ENCODE measurements around the gene DNM3. TPM values are rescaled to one million over a fixed set of nuclear protein-coding genes. Genes with fewer than 3 reads are reported as not detected.

The DNM3 gene
- polyA plus RNA-seq, 3 donors: 0.15 TPM; not detected in 2

DNA sequence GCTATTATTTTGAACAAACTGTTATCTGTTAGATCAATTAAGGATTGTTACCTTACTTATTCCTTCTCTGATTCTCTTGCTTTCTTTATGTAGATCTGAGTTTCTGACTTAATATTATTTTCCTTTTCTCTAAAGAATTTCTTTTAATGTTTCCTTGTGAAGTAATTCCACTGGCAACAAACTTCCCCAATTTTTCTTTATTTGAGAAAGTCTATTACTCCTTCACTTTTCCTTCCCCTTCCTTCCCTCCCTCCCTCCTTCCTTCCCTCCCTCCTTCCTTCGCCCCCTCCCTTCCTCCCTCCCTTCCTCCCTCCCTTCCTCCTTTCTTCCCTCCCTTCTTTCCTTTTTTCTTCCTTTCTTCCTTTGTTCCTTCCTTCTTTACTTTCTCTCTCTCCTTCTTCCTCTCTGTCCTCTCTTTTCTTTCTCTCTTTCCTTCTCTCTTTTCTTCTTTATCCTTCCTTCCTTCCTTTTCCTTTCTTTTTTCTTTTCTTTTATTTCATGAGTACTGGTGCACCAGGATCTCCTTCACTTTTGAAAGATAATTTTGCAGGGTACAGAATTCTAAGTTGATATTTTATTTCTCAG lies 177.5 kb downstream of the DNM3 start:
- TF ChIP-seq CTCF (IDR thresholded peaks at IDR 0.05): no peak
- Mint-ChIP-seq H3K4me1 (no peaks in the 10 kb centered on the region), H3K27ac (peak overlapping the region in 1 of 7 donors; percentile 38), H3K9me3 (peaks cover 0 to 8% (median 2%) of the 10 kb centered on the region in 7 donors), H3K27me3 (ENCODE audit: low read depth in 3 of 3) (peaks cover 0 to 2% (median 0%) of the 10 kb centered on the region in 3 donors), H3K4me3 (no peak overlapping the region), H3K36me3 (no peaks in the 10 kb centered on the region)
- intact Hi-C loops (cut with micrococcal nuclease): no loop called here
- Histone ChIP-seq H3K27ac (ENCODE audit: low read depth in 1 of 2, low read length in 2 of 2) (no peak overlapping the region), H3K9ac (ENCODE audit: insufficient read depth, low read length, poor library complexity, severe bottlenecking) (no peak overlapping the region), H3K9me3 (replicated peaks in 1 of 2; ENCODE audit: control insufficient read depth in 1 of 2, insufficient read depth in 1 of 2, low read length in 2 of 2) (no peaks in the 10 kb centered on the region), H2AFZ (ENCODE audit: insufficient read depth, low read depth, low read length, poor library complexity, severe bottlenecking) (no peak overlapping the region), H3K27me3 (ENCODE audit: control insufficient read depth in 2 of 2, insufficient read depth in 2 of 2, low read length in 2 of 2) (no peaks in the 10 kb centered on the region), H3K4me2 (replicated peaks; ENCODE audit: extremely low read depth, low read length, poor library complexity, severe bottlenecking) (no peak overlapping the region), H3K4me3 (replicated peaks in 1 of 3; ENCODE audit: low read depth in 2 of 3, low read length in 3 of 3) (no peak overlapping the region), H3K79me2 (ENCODE audit: insufficient read depth, low read length) (no peaks in the 10 kb centered on the region), H4K20me1 (ENCODE audit: insufficient read depth, low read length) (no peaks in the 10 kb centered on the region), H3K36me3 (replicated peaks in 1 of 2; ENCODE audit: control insufficient read depth in 1 of 2, insufficient read depth in 2 of 2, low read length in 2 of 2) (no peaks in the 10 kb centered on the region), H3K4me1 (ENCODE audit: control insufficient read depth in 1 of 2, insufficient read depth in 2 of 2, low read length in 2 of 2) (no peaks in the 10 kb centered on the region)
- DNase-seq: no peak
- WGBS (ENCODE audit: insufficient coverage): 67% methylated on average over 1 of the region's 1 CpG

- no peaks in the 10 kb centered on the region for H3K36me3 Mint-ChIP-seq
- WGBS (ENCODE audit: insufficient coverage): 100% methylated on average over 1 of the region's 3 CpGs
- no peak overlapping the region for H3K27ac Mint-ChIP-seq
- Histone ChIP-seq H2AFZ (ENCODE audit: insufficient read depth, low read depth, low read length, poor library complexity, severe bottlenecking) (no peak overlapping the region), H3K9ac (ENCODE audit: insufficient read depth, low read length, poor library complexity, severe bottlenecking) (no peak overlapping the region), H3K79me2 (ENCODE audit: insufficient read depth, low read length) (no peaks in the 10 kb centered on the region), H3K27ac (ENCODE audit: low read depth in 1 of 2, low read length in 2 of 2) (no peak overlapping the region), H3K4me3 (replicated peaks in 1 of 3; ENCODE audit: low read depth in 2 of 3, low read length in 3 of 3) (no peak overlapping the region), H3K27me3 (ENCODE audit: control insufficient read depth in 2 of 2, insufficient read depth in 2 of 2, low read length in 2 of 2) (no peaks in the 10 kb centered on the region), H4K20me1 (ENCODE audit: insufficient read depth, low read length) (no peaks in the 10 kb centered on the region), H3K4me2 (replicated peaks; ENCODE audit: extremely low read depth, low read length, poor library complexity, severe bottlenecking) (no peak overlapping the region), H3K36me3 (replicated peaks in 1 of 2; ENCODE audit: control insufficient read depth in 1 of 2, insufficient read depth in 2 of 2, low read length in 2 of 2) (no peaks in the 10 kb centered on the region), H3K9me3 (replicated peaks in 1 of 2; ENCODE audit: control insufficient read depth in 1 of 2, insufficient read depth in 1 of 2, low read length in 2 of 2) (no peaks in the 10 kb centered on the region), H3K4me1 (ENCODE audit: control insufficient read depth in 1 of 2, insufficient read depth in 2 of 2, low read length in 2 of 2) (no peaks in the 10 kb centered on the region)
- no peak for DNase-seq
- H3K4me3 Mint-ChIP-seq: no peak overlapping the region
- H3K27me3 Mint-ChIP-seq (ENCODE audit: low read depth in 3 of 3): peaks cover 0 to 2% (median 0%) of the 10 kb centered on the region in 3 donors
- TF ChIP-seq CTCF (IDR thresholded peaks at IDR 0.05): no peak
- no peaks in the 10 kb centered on the region for H3K4me1 Mint-ChIP-seq
- H3K9me3 Mint-ChIP-seq: peaks cover 0 to 8% (median 3%) of the 10 kb centered on the region in 7 donors
- intact Hi-C loops (cut with micrococcal nuclease): no loop called here
Observed at GRCh38 chr1:172019976-172020375, 178.7 kb downstream of the DNM3 start.
